Measurements from ENCODE around the gene ENPP6. TPM values are rescaled to one million over a fixed set of nuclear protein-coding genes. Genes with fewer than 3 reads are reported as not detected.

ENPP6 gene
- total RNA-seq, 1 donor from 2014 or later = 5.5 TPM

GRCh38 chr4:184190711-184191110 is 27.0 kb downstream of the ENPP6 start:
- no peak for DNase-seq

GRCh38 chr4:184189966-184190365 is 27.7 kb downstream of the ENPP6 start:
- no peak for DNase-seq

- no peak for DNase-seq
Observed at GRCh38 chr4:184188443-184189400, 29.0 kb downstream of the ENPP6 start.

GRCh38 chr4:184177271-184177670 is 40.4 kb downstream of the ENPP6 start:
- no peak for DNase-seq

GRCh38 chr4:184174571-184175488 is 42.8 kb downstream of the ENPP6 start:
- DNase-seq = no peak

GRCh38 chr4:184171011-184171410 is 46.7 kb downstream of the ENPP6 start:
- DNase-seq = peak; percentile 95

- DNase-seq = no peak
Observed at GRCh38 chr4:184169225-184169867, 48.3 kb downstream of the ENPP6 start.

GRCh38 chr4:184168406-184169019 is 49.2 kb downstream of the ENPP6 start:
- peak; percentile 85 for DNase-seq

GRCh38 chr4:184167576-184167975 is 50.1 kb downstream of the ENPP6 start:
- DNase-seq = no peak

- no peak for DNase-seq
Observed at GRCh38 chr4:184166736-184167135, 50.9 kb downstream of the ENPP6 start.

GRCh38 chr4:184165291-184165690 is 52.4 kb downstream of the ENPP6 start:
- no peak for DNase-seq

GRCh38 chr4:184163813-184164212 is 53.9 kb downstream of the ENPP6 start:
- DNase-seq = peak; percentile 82

GRCh38 chr4:184162596-184162995 is 55.1 kb downstream of the ENPP6 start:
- no peak for DNase-seq

GRCh38 chr4:184157322-184157721 is 60.4 kb downstream of the ENPP6 start:
- DNase-seq = no peak

GRCh38 chr4:184156163-184156920 is 61.3 kb downstream of the ENPP6 start:
- no peak for DNase-seq

GRCh38 chr4:184154199-184154598 is 63.5 kb downstream of the ENPP6 start:
- peak; percentile 58 for DNase-seq

- peak; percentile 50 for DNase-seq
Observed at GRCh38 chr4:184153781-184154180, 63.9 kb downstream of the ENPP6 start.

- DNase-seq = no peak
Observed at GRCh38 chr4:184151988-184152485, 65.6 kb downstream of the ENPP6 start.

GRCh38 chr4:184150102-184150839 is 67.4 kb downstream of the ENPP6 start:
- DNase-seq = peak; percentile 54
